ENCODE measurements around the gene DGKI. TPM values are rescaled to one million over a fixed set of nuclear protein-coding genes. Genes with fewer than 3 reads are reported as not detected.

Gene DGKI
- total and polyA plus RNA-seq, 2 of the 13 experiments (the other 11 are each of a cell fraction or from before 2014, with no cell fraction given) = 0.09 to 0.17 TPM

DNA sequence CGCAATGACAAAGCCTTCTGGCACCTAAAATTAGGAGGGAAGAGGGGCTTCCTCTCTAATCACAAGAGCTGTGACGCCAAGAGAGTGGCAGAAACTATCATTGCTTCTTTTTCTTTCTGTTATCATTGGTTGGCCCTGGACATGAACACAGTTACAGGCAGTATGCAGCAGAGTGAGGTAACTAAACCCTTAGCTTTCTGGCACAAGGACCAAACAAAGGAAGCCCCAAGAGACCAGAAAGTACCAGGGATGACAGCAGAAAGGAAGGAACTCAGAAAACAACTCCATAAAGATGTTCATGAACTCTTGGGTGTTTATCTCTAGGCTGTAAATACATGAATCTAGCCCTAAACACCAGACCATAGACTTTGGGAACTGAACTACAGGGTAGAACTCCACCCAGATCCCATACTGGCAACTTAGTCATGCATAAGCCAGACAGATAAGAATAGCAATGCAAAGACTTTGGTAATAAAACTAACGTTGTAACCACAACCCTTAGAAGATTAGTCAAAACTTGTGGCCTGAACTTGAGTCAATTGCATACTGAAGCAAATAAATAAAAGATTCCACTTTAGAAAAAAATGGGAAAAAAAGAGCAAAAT lies 307.6 kb downstream of the DGKI start (continued):
- TF ChIP-seq ZSCAN25 (CRISPR knock-in tag; IDR thresholded peaks at IDR 0.05) (no peak), DRAP1 (CRISPR knock-in tag; IDR thresholded peaks at IDR 0.05) (no peak)

DNA sequence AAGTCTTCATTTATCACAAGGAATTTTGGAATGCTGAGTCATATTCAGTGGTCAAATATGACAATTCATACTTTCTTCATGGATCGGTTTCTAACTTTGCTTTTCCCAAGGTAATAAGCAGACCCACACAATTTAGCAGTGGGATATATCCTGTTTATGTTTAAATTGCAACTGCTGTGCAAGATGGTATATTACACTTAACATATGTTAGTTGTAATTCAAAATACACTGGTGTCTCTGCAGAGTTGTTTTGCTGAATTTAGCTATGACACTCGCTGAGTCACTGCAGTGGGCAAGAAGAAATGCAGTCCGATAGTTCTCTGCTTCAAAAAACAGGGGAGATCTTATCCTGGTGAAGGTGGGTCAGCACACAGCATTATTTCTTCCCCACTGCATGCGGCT lies 308.4 kb downstream of the DGKI start:
- H3K27me3 ChIP-seq (ENCODE audit: control insufficient read depth in 1 of 2, insufficient read depth in 2 of 2, low read length in 2 of 2) = 0 out of 5 replicates have a peak, but pooled peaks cover 0 to 2% of the 10 kb centered on the region in 2 experiments
- no peaks in the 10 kb centered on the region for H4K20me1 ChIP-seq (ENCODE audit: insufficient read depth, low read length)
- H3K36me3 ChIP-seq (replicated peaks in 1 of 2; ENCODE audit: control insufficient read depth in 1 of 2, insufficient read depth in 2 of 2, low read length in 2 of 2) = no peaks in the 10 kb centered on the region
- no peak overlapping the region for H3K4me2 ChIP-seq (ENCODE audit: low read depth, low read length)
- ATAC-seq (no peak), DNase-seq (ENCODE audit: low spot score) (no peak), FAIRE-seq (no peak)
- POLR2A ChIA-PET = no interaction called here
- CTCF ChIA-PET (ENCODE audit: low intra/inter-chr PET ratio, low total read pairs) = no interaction called here
- intact Hi-C loops (cut with micrococcal nuclease; ENCODE audit: unreplicated experiment) = no loop called here
- no peak for TF ChIP-seq DBP (CRISPR knock-in tag; IDR thresholded peaks at IDR 0.05; ENCODE audit: not compliant biosample characterization)
- TF ChIP-seq ELF3 (CRISPR knock-in tag; IDR thresholded peaks at IDR 0.05) = no peak
- no peak for TF ChIP-seq MAFG (CRISPR knock-in tag; IDR thresholded peaks at IDR 0.05)
- TF ChIP-seq ZNF138 (CRISPR knock-in tag; IDR thresholded peaks at IDR 0.05; ENCODE audit: low read depth) = no peak
- TF ChIP-seq ZMAT5 (CRISPR knock-in tag; IDR thresholded peaks at IDR 0.05; ENCODE audit: borderline replicate concordance, low read depth) = no peak
- no peak for TF ChIP-seq ZNF770 (CRISPR knock-in tag; IDR thresholded peaks at IDR 0.05)
- no peak for TF ChIP-seq SAFB2 (CRISPR knock-in tag; IDR thresholded peaks at IDR 0.05; ENCODE audit: borderline replicate concordance, low read depth)
- TF ChIP-seq ZSCAN12 (CRISPR knock-in tag; IDR thresholded peaks at IDR 0.05) = no peak
- no peak for TF ChIP-seq DRAP1 (CRISPR knock-in tag; IDR thresholded peaks at IDR 0.05)
- TF ChIP-seq, protein P1, sequence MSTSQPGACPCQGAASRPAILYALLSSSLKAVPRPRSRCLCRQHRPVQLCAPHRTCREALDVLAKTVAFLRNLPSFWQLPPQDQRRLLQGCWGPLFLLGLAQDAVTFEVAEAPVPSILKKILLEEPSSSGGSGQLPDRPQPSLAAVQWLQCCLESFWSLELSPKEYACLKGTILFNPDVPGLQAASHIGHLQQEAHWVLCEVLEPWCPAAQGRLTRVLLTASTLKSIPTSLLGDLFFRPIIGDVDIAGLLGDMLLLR (CRISPR knock-in tag; IDR thresholded peaks at IDR 0.05) = no peak
- no peak for TF ChIP-seq SP1 (IDR thresholded peaks at IDR 0.05)
- no peak for TF ChIP-seq SP1 (CRISPR knock-in tag; IDR thresholded peaks at IDR 0.05)
- TF ChIP-seq ZFY (CRISPR knock-in tag; IDR thresholded peaks at IDR 0.05) = no peak
- TF ChIP-seq CBX5 (CRISPR knock-in tag; IDR thresholded peaks at IDR 0.05; ENCODE audit: borderline replicate concordance) = no peak
- TF ChIP-seq NCOA1 (CRISPR knock-in tag; IDR thresholded peaks at IDR 0.05) = no peak
- TF ChIP-seq FOXM1 (CRISPR knock-in tag; IDR thresholded peaks at IDR 0.05) = no peak
- TF ChIP-seq ZNF670 (CRISPR knock-in tag; IDR thresholded peaks at IDR 0.05; ENCODE audit: borderline replicate concordance) = no peak
- 6% methylated on average over 4 of the region's 4 CpGs for WGBS (ENCODE audit: low lambda C conversion rate)
- BruUV-seq (replicated peaks) = no TSS peak
- no peak overlapping the region for H3K27ac ChIP-seq (ENCODE audit: extremely low read length, insufficient read depth, low read length)
- no peak overlapping the region for H3K9ac ChIP-seq (ENCODE audit: insufficient read depth, low read depth, low read length)
- no peaks in the 10 kb centered on the region for H3K4me1 ChIP-seq (ENCODE audit: insufficient read depth, low read length)
- no peak overlapping the region for H2AFZ ChIP-seq (ENCODE audit: low read length)
- H3K9me3 ChIP-seq (ENCODE audit: low read length) = no peaks in the 10 kb centered on the region
- in situ Hi-C loops (cut with HindIII; ENCODE audit: extremely low pct_ligation_motif_present, low pct_unique_long_range_greater_than_20kb) = no loop called here
- no peak overlapping the region for H3K4me3 ChIP-seq (replicated peaks in 1 of 3; ENCODE audit: insufficient read depth in 1 of 3, low read depth in 2 of 3, low read length in 3 of 3)
- H3K79me2 ChIP-seq (ENCODE audit: insufficient read depth, low read length) = no peaks in the 10 kb centered on the region
